Measurements from ENCODE around the gene UGT1A9. TPM values are rescaled to one million over a fixed set of nuclear protein-coding genes. Genes with fewer than 3 reads are reported as not detected.

UGT1A9 gene
- total RNA-seq, 1 donor from 2014 or later, result 0.10 TPM

DNA sequence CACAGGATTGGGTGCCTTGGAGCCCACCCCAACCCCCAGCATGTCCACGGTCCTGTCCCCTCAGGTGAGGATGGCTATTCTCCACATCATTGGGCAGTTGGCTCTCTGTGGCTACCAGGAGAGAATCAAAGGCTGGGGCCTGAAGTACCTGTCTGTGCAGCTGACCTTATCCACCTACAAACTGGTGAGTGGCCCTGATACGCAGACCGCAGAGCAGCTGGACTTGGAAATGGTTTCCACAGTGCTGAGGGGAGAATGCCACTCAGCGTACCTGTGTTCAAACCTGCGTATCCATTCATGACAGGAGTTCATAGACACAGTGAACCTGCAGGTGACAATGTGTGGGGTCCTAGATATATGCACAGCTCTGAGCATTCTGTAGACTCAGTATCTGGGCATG, 128.0 kb downstream of the UGT1A9 start:
- TF ChIP-seq, protein P1, sequence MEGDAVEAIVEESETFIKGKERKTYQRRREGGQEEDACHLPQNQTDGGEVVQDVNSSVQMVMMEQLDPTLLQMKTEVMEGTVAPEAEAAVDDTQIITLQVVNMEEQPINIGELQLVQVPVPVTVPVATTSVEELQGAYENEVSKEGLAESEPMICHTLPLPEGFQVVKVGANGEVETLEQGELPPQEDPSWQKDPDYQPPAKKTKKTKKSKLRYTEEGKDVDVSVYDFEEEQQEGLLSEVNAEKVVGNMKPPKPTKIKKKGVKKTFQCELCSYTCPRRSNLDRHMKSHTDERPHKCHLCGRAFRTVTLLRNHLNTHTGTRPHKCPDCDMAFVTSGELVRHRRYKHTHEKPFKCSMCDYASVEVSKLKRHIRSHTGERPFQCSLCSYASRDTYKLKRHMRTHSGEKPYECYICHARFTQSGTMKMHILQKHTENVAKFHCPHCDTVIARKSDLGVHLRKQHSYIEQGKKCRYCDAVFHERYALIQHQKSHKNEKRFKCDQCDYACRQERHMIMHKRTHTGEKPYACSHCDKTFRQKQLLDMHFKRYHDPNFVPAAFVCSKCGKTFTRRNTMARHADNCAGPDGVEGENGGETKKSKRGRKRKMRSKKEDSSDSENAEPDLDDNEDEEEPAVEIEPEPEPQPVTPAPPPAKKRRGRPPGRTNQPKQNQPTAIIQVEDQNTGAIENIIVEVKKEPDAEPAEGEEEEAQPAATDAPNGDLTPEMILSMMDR (IDR thresholded peaks at IDR 0.05), result no peak
- DNase-seq (ENCODE audit: low spot score), result no peak
- Mint-ChIP-seq H3K36me3 (ENCODE audit: low read depth) (peaks cover 2% of the 10 kb centered on the region), H3K4me1 (ENCODE audit: low read depth) (peaks cover 4% of the 10 kb centered on the region), H3K27ac (ENCODE audit: unreplicated experiment) (no peak overlapping the region), H3K4me3 (ENCODE audit: unreplicated experiment) (no peak overlapping the region), H3K9me3 (ENCODE audit: low read depth) (peaks cover 5% of the 10 kb centered on the region), H3K27me3 (ENCODE audit: low read depth) (peaks cover 17% of the 10 kb centered on the region)

DNA sequence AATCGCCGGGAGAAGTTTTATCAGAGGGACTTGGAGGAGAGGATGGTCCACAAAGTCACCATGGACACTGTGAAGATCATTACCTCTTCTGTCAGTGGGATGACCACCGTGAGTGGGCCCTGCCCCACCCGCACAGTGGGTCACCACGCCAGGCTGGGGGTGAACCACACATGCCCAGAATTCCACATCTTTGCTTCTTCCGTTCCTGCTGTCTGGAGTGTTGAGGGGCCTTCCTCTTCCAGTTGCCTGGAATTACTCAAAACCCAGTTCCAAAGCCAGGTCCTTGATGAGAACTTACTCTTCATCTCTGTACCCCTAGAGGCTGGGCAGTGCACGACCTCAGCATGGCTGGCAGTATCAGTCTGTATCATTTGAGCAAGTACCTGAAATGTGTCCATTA, 128.5 kb downstream of the UGT1A9 start:
- no peak overlapping the region for H3K27ac Mint-ChIP-seq (ENCODE audit: unreplicated experiment)
- peaks cover 5% of the 10 kb centered on the region for H3K9me3 Mint-ChIP-seq (ENCODE audit: low read depth)
- no peak for DNase-seq (ENCODE audit: low spot score)
- TF ChIP-seq, protein P1 (IDR thresholded peaks at IDR 0.05), result no peak
- peaks cover 4% of the 10 kb centered on the region for H3K4me1 Mint-ChIP-seq (ENCODE audit: low read depth)
- no peak overlapping the region for H3K4me3 Mint-ChIP-seq (ENCODE audit: unreplicated experiment)
- H3K27me3 Mint-ChIP-seq (ENCODE audit: low read depth), result peaks cover 21% of the 10 kb centered on the region
- H3K36me3 Mint-ChIP-seq (ENCODE audit: low read depth), result peaks cover 2% of the 10 kb centered on the region

DNA sequence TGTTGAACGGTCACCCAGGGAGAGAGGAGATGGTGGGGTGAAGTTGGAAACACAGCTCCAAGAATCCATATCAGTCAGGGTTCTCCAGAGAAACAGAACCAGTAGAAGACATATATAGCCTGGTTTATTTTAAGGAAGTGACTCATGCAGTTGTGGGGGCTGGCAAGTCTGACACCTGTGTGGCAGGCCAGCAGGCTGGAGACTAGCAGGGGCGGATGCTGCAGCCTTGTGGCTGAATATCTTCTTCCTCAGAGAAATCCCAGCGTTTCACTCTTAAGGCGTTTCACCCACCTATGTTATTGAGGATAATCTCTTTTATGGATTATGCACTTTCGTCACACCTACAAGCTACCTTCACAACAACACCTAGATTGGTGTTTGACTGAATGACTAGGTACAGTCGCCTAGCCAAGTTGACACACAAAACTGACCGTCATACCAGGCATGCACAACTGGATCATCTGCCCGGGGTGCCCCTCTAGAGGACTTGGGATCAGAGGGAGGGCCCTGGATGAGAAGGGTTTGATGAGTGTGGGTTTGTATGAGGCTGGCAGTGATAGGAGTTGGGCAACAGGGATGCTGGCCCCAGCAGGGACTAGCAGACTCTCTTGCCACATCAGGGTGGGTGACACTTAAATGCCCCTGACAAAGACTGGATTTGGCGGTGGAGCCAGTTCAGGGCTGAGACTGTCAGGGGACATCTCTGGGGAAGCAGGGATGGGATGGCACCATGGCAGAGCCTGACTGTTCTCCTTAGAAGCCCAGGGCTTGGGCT, 129.8 kb downstream of the UGT1A9 start:
- no peak for DNase-seq (ENCODE audit: low spot score)
- no peak overlapping the region for H3K4me3 Mint-ChIP-seq (ENCODE audit: unreplicated experiment)
- no peak overlapping the region for H3K27ac Mint-ChIP-seq (ENCODE audit: unreplicated experiment)
- peaks cover 5% of the 10 kb centered on the region for H3K9me3 Mint-ChIP-seq (ENCODE audit: low read depth)
- H3K36me3 Mint-ChIP-seq (ENCODE audit: low read depth), result peaks cover 2% of the 10 kb centered on the region
- TF ChIP-seq, protein P1 (IDR thresholded peaks at IDR 0.05), result no peak
- peaks cover 4% of the 10 kb centered on the region for H3K4me1 Mint-ChIP-seq (ENCODE audit: low read depth)
- peaks cover 25% of the 10 kb centered on the region for H3K27me3 Mint-ChIP-seq (ENCODE audit: low read depth)

DNA sequence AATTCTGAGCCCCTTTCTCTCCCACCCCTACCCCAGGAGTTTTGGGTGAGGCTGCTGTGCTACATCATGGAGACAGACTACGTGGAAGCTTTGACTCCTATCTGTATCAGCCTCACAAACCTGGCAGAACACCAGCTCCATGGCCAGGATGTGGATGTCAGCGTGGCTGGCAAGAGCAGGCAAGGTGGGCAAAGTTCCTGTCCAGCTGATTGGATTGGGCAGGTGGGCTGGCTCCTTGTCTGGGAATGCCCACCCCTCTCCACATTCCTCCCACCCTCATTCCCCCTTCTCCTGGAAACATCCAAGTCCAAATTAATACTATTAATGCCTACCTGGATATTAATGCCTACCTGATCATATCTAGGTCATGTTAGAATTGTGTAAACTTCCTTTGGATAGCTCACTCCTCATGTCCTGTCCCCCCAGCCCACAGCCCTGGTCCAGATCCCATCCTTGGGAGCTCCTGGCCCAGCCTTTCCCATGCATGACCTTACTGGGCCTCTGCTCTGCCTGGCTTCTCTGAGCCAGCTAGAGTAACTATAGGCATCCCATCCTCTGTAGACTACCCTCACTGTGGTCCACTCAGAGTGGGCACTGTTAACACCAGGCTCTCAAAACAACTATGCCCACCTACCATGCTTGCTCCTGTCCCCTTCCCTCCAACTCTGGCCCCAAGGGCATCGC, 130.6 kb downstream of the UGT1A9 start:
- Mint-ChIP-seq H3K27me3 (ENCODE audit: low read depth) (peaks cover 25% of the 10 kb centered on the region), H3K9me3 (ENCODE audit: low read depth) (peaks cover 5% of the 10 kb centered on the region), H3K4me1 (ENCODE audit: low read depth) (peaks cover 4% of the 10 kb centered on the region), H3K4me3 (ENCODE audit: unreplicated experiment) (no peak overlapping the region), H3K27ac (ENCODE audit: unreplicated experiment) (no peak overlapping the region), H3K36me3 (ENCODE audit: low read depth) (peaks cover 2% of the 10 kb centered on the region)
- TF ChIP-seq, protein P1 (IDR thresholded peaks at IDR 0.05), result no peak
- no peak for DNase-seq (ENCODE audit: low spot score)

DNA sequence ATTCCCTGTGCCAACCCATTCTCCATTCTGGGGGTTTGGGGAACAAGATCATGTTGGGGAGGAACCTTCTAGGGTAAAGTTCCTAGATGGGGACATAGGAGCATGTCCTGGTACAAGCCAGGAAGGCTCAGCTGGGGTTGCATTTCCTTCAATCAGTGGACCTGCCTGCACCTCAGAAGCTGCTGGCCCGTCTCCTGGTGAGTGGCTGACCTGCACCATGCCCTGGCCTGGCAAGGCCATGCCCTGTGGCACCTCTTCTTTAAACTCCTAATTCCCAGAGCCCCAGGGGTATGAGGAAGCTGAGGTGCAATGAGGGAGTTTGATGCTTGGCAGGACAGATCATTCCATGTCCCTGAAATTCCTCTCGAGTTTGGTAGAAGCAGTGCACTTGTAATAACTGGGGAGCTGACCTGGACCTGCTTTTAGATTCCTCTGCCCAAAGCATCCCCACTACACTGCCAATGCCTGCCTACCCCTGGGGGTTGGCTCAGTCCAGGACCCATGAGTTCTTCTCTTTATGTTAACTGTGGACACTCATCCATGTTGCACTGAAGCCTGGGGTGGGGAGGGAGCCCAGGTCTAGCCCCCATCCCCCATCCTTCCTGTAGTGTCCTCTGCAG, 131.7 kb downstream of the UGT1A9 start:
- TF ChIP-seq, protein P1 (IDR thresholded peaks at IDR 0.05), result no peak
- no peak overlapping the region for H3K4me3 Mint-ChIP-seq (ENCODE audit: unreplicated experiment)
- H3K4me1 Mint-ChIP-seq (ENCODE audit: low read depth), result peaks cover 4% of the 10 kb centered on the region
- no peak overlapping the region for H3K27ac Mint-ChIP-seq (ENCODE audit: unreplicated experiment)
- no peak for DNase-seq (ENCODE audit: low spot score)
- H3K9me3 Mint-ChIP-seq (ENCODE audit: low read depth), result peaks cover 5% of the 10 kb centered on the region
- peaks cover 23% of the 10 kb centered on the region for H3K27me3 Mint-ChIP-seq (ENCODE audit: low read depth)
- peaks cover 2% of the 10 kb centered on the region for H3K36me3 Mint-ChIP-seq (ENCODE audit: low read depth)
